Retinal pigment epithelial cell (primary cell): ENCODE data around the gene PPP1R1A.

Experiments
- DNase-seq: peaks from one replicate; pipeline ENCODE4 v3.0.0-alpha.2; 2010; ENCODE audit warnings: low read depth
- H3K4me3 ChIP-seq: 2 replicates; pipeline ENCODE4 v1.5.1; 2011; ENCODE audit warnings: mild to moderate bottlenecking, low read length, control low read depth, moderate library complexity
- CTCF ChIP-seq: conservative IDR thresholded peaks from 2 replicates; pipeline ENCODE4 v1.5.1; 2011; ENCODE audit warnings: low read depth, low read length, control low read depth, inconsistent platforms

PPP1R1A gene

GRCh38 chr12:54588110-54588889, at the start of gene PPP1R1A:
PPP1R1A (minus strand) TSS chr12:54588659; CDS start chr12:54588488, 171 bp downstream.
- peak within 1 kb of the TSS; percentile 27 for H3K4me3 ChIP-seq
- no peak for DNase-seq
- TF ChIP-seq CTCF, result no peak

- no peak within 1 kb of the TSS for H3K4me3 ChIP-seq
- TF ChIP-seq CTCF, result no peak
- DNase-seq, result no peak
Observed at GRCh38 chr12:54634795-54635194, 46.3 kb upstream of the PPP1R1A start, which contains the start of gene LACRT. LACRT (minus strand) TSS chr12:54634895; CDS start chr12:54634841, 54 bp downstream.

GRCh38 chr12:54631988-54632728, 43.7 kb upstream of the PPP1R1A start:
- no peak for TF ChIP-seq CTCF
- no peak overlapping the region for H3K4me3 ChIP-seq
- no peak for DNase-seq

GRCh38 chr12:54631551-54631950, 43.1 kb upstream of the PPP1R1A start:
- no peak for TF ChIP-seq CTCF
- no peak for DNase-seq

GRCh38 chr12:54629925-54630324, 41.5 kb upstream of the PPP1R1A start:
- no peak overlapping the region for H3K4me3 ChIP-seq
- no peak for TF ChIP-seq CTCF
- no peak for DNase-seq

More at GRCh38 chr12:54631551-54631950, 43.1 kb upstream of the PPP1R1A start:
- H3K4me3 ChIP-seq, result no peak overlapping the region

- TF ChIP-seq CTCF, result no peak
- DNase-seq, result no peak
- H3K4me3 ChIP-seq, result no peak overlapping the region
Observed at GRCh38 chr12:54628186-54628846, 39.9 kb upstream of the PPP1R1A start.
